Measurements from ENCODE around the gene CARD11.

Gene CARD11

GRCh38 chr7:2864204-2864985 is 179.3 kb downstream of the CARD11 start:
- no peak for DNase-seq

- DNase-seq = peak; percentile 44
Measured at GRCh38 chr7:2863461-2864066, 180.1 kb downstream of the CARD11 start.

GRCh38 chr7:2862831-2863361 is 180.8 kb downstream of the CARD11 start:
- DNase-seq = no peak

GRCh38 chr7:2861509-2861908 is 182.2 kb downstream of the CARD11 start:
- no peak for DNase-seq

GRCh38 chr7:2860627-2861133 is 183.0 kb downstream of the CARD11 start:
- DNase-seq = no peak

- DNase-seq = no peak
Measured at GRCh38 chr7:2859952-2860351, 183.7 kb downstream of the CARD11 start.

- DNase-seq = no peak
Measured at GRCh38 chr7:2858621-2859020, 185.0 kb downstream of the CARD11 start.

- DNase-seq = no peak
Measured at GRCh38 chr7:2856388-2857169, 187.1 kb downstream of the CARD11 start.
